Neural cell (in vitro differentiated cells): ENCODE measurements around the gene PCDHA1.
"Not testable (repeated sequence)": the region's sequence is repeated elsewhere in the genome, so short reads cannot be mapped to it uniquely, and the experiment has no call there.

Experiments
- CTCF ChIP-seq: fragments of 450-650 bp; IDR thresholded peaks from 2 replicates; pipeline ENCODE4 v1.5.1; 2014; ENCODE audit warnings: antibody characterized with exemption, mild to moderate bottlenecking, moderate library complexity; ENCODE audit not compliant: poor library complexity, severe bottlenecking
- EP300 ChIP-seq: fragments of 450-650 bp; conservative IDR thresholded peaks from 2 replicates; pipeline ENCODE4 v1.6.1; 2014; ENCODE audit warnings: antibody characterized with exemption, mild to moderate bottlenecking, moderate library complexity; ENCODE audit not compliant: poor library complexity, severe bottlenecking
- EZH2 ChIP-seq: fragments of 200-600, 300-800 bp; shearing (Covaris generic), sonication (generic); IDR thresholded peaks from 2 replicates; pipeline ENCODE4 v1.6.1; 2014; ENCODE audit warnings: antibody characterized with exemption, low read length, borderline replicate concordance, mild to moderate bottlenecking; ENCODE audit not compliant: insufficient read depth, poor library complexity, severe bottlenecking
- MXI1 ChIP-seq: fragments of 450-650 bp; conservative IDR thresholded peaks from 2 replicates; pipeline ENCODE4 v1.6.1; 2014; ENCODE audit warnings: antibody characterized with exemption, mild to moderate bottlenecking; ENCODE audit not compliant: poor library complexity, severe bottlenecking
- POLR2AphosphoS5 ChIP-seq: IDR thresholded peaks from 2 replicates; pipeline ENCODE4 v1.6.1; 2012
- TAF1 ChIP-seq: IDR thresholded peaks from 2 replicates; pipeline ENCODE4 v1.6.1; 2012; ENCODE audit warnings: low read depth

- TF ChIP-seq CTCF, EZH2, POLR2AphosphoS5, TAF1, MXI1, EP300: not testable (repeated sequence)
Observed at GRCh38 chr5:140787849-140788504, 2.0 kb downstream of the PCDHA1 start.
